Osteoblast (primary cell): ENCODE data around the gene EIF5AL1. TPM values are rescaled to one million over a fixed set of nuclear protein-coding genes. Genes with fewer than 3 reads are reported as not detected.
"Not testable (repeated sequence)": the region's sequence is repeated elsewhere in the genome, so short reads cannot be mapped to it uniquely, and the experiment has no call there.

Experiments used
- DNase-seq: peaks from one replicate; pipeline ENCODE4 v3.0.0; 2011; ENCODE audit warnings: low spot score, mixed read lengths; ENCODE audit not compliant: insufficient read length; ENCODE audit errors: missing footprints
- H2AFZ ChIP-seq: 2 replicates; pipeline ENCODE4 v1.6.0; 2011; ENCODE audit warnings: mild to moderate bottlenecking, low read length
- H3K27ac ChIP-seq: 2 replicates; pipeline ENCODE4 v1.5.1; 2011; ENCODE audit warnings: mild to moderate bottlenecking, low read depth, low read length, moderate library complexity
- H3K27me3 ChIP-seq: 2 replicates; pipeline ENCODE4 v1.6.0; 2012; ENCODE audit warnings: mild to moderate bottlenecking, control low read depth, inconsistent platforms, low read length, moderate library complexity; ENCODE audit not compliant: insufficient read depth
- H3K36me3 ChIP-seq: 2 replicates; pipeline ENCODE4 v1.5.1; 2011; ENCODE audit warnings: mild to moderate bottlenecking, low read length, control low read depth, moderate library complexity; ENCODE audit not compliant: insufficient read depth
- H3K4me1 ChIP-seq: 2 replicates; pipeline ENCODE4 v1.5.1; 2011; ENCODE audit warnings: mild to moderate bottlenecking, low read length, control low read depth, moderate library complexity; ENCODE audit not compliant: insufficient read depth
- H3K4me2 ChIP-seq: 2 replicates; pipeline ENCODE4 v1.6.0; 2011; ENCODE audit warnings: mild to moderate bottlenecking, low read length; ENCODE audit not compliant: insufficient read depth
- H3K4me3 ChIP-seq: fragments of 200-600 bp; sonication (generic); 3 replicates; pipeline ENCODE4 v1.5.1; 2012; ENCODE audit warnings: mild to moderate bottlenecking, low read length, inconsistent platforms; ENCODE audit not compliant: insufficient read depth
- H3K79me2 ChIP-seq: 2 replicates; pipeline ENCODE4 v1.6.0; 2012; ENCODE audit warnings: mild to moderate bottlenecking, low read length, control low read depth, inconsistent platforms; ENCODE audit not compliant: insufficient read depth
- H3K9me3 ChIP-seq: 2 replicates; pipeline ENCODE4 v1.5.1; 2011; ENCODE audit warnings: low read depth, low read length, control low read depth
- H4K20me1 ChIP-seq: 2 replicates; pipeline ENCODE4 v1.6.0; 2012; ENCODE audit warnings: mild to moderate bottlenecking, low read length, control low read depth; ENCODE audit not compliant: insufficient read depth
- total RNA-seq: library from RNA; depleted of rRNA; stranded (reverse); fragments of >200 nt; gene quantifications from 2 replicates; pipeline ENCODE4 v1.2.3, GENCODE V29; 2012
- TF ChIP-seq, protein P1 (sequence below): IDR thresholded peaks from 2 replicates; pipeline ENCODE4 v1.5.1; 2011; ENCODE audit warnings: mild to moderate bottlenecking, low read depth, low read length, moderate library complexity; ENCODE audit errors: extremely low read depth

EIF5AL1 gene
- total RNA-seq, 1 donor = 0.72 TPM

DNA sequence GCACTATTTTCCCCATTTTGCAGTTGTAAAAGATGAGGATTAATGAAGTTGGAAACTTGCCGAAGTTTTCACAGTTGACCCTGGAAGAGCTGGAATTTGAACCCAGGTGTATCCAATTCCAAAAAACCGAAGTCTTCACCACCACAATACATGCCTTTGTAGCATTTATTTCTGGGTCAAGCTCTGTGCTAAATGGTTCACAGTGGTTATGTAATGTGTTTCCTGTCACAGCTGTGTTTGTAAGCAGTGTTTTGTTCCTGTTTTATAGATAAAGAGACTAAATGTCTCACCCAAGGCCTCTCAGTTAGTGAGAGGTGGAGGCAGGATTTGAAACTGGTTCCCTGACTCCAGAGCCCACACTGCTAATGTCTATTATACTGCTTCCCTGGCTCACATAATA lies 30.3 kb downstream of the EIF5AL1 start:
- Histone ChIP-seq H3K4me1 (no peaks in the 10 kb centered on the region), H3K4me2 (no peak overlapping the region), H3K4me3 (no peak overlapping the region), H3K27me3 (peaks cover 11% of the 10 kb centered on the region), H3K36me3 (no peaks in the 10 kb centered on the region), H3K9me3 (no peaks in the 10 kb centered on the region), H3K79me2 (no peaks in the 10 kb centered on the region), H4K20me1 (no peaks in the 10 kb centered on the region), H2AFZ (no peak overlapping the region), H3K27ac (no peak overlapping the region)
- DNase-seq = no peak
- TF ChIP-seq, protein P1, sequence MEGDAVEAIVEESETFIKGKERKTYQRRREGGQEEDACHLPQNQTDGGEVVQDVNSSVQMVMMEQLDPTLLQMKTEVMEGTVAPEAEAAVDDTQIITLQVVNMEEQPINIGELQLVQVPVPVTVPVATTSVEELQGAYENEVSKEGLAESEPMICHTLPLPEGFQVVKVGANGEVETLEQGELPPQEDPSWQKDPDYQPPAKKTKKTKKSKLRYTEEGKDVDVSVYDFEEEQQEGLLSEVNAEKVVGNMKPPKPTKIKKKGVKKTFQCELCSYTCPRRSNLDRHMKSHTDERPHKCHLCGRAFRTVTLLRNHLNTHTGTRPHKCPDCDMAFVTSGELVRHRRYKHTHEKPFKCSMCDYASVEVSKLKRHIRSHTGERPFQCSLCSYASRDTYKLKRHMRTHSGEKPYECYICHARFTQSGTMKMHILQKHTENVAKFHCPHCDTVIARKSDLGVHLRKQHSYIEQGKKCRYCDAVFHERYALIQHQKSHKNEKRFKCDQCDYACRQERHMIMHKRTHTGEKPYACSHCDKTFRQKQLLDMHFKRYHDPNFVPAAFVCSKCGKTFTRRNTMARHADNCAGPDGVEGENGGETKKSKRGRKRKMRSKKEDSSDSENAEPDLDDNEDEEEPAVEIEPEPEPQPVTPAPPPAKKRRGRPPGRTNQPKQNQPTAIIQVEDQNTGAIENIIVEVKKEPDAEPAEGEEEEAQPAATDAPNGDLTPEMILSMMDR = no peak

DNA sequence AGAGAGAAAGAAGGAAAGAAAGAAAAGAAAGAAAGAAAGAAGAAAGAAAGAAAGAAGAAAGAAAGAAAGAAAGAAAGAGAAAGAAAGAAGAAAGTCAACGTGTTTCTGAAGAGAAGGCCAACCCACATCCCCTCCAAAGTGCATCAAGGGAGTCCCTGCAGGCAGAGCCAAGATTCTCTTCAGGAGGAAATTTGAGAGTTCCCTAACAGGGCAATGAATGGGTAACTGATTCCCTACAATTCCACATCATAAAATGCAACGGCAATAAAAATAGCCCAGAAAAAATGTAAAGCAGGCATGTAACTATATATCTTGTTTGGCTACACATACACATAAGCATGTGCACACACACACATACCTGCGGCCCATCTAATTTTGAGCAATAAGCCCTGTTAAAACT lies 32.1 kb downstream of the EIF5AL1 start:
- H3K79me2 ChIP-seq, H3K9me3 ChIP-seq, H2AFZ ChIP-seq, DNase-seq, H3K4me1 ChIP-seq, H3K4me3 ChIP-seq, H3K36me3 ChIP-seq, H3K4me2 ChIP-seq, H4K20me1 ChIP-seq, H3K27ac ChIP-seq: not testable (repeated sequence)
- peaks cover 23% of the 10 kb centered on the region for H3K27me3 ChIP-seq

DNA sequence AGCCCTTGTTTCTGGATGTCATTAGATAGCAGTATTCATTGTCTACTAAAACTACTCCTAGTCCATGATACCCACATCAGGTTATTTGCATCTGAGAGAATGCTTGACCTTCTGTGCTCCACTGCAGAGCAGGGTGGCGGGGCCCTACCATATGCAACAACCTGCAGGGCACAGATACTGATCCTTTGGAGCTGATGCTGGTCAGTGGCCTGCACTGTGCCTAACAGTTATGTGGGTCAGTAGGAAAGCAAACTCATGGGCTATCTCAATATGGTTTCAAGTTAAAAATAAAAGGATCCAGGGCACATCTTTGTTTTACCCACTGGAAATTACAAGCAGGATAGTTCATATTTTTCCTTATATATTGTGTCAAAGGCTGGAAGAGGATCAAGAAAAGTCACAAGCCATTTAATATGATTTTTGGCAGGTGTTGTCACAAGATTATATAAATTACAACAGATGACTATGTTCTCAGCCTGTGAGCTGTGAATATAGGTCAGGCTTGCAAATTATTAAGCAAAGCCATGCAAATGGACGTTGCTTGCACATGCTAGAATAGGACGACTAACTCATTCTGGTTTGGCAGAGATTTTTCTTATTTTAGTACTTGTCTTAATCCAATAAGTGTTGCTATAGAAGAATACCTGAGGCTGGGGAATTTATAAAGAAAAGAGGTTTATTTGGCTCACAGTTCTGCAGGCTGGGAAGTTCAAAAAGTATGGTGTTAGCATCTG lies 32.8 kb downstream of the EIF5AL1 start:
- H3K36me3 ChIP-seq, H2AFZ ChIP-seq, H3K4me1 ChIP-seq, H3K9me3 ChIP-seq, DNase-seq, H3K4me3 ChIP-seq, H4K20me1 ChIP-seq, H3K27ac ChIP-seq, H3K4me2 ChIP-seq, H3K79me2 ChIP-seq: not testable (repeated sequence)
- H3K27me3 ChIP-seq = peaks cover 23% of the 10 kb centered on the region

DNA sequence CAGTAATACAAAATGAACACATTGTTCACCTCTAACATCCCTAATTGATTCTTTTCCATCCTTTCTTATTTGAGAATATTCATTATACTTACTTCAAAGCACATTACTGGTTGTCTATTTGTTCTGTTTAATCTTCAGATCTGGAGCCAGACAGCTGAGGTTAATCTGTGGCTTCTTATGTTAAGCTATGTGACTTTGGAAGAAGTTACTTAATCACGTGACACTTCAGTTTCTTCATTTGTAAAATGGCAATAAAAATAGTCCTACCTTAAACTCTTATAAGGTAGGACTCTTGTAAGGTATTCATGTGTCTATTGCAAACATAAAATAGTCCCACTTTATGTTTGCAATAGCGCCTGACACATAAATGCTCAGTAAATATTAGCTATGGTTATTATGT lies 34.8 kb downstream of the EIF5AL1 start:
- H4K20me1 ChIP-seq, H3K36me3 ChIP-seq, H2AFZ ChIP-seq, DNase-seq, H3K4me3 ChIP-seq, H3K9me3 ChIP-seq, H3K79me2 ChIP-seq, H3K4me2 ChIP-seq, H3K27ac ChIP-seq, H3K4me1 ChIP-seq: not testable (repeated sequence)
- H3K27me3 ChIP-seq = peaks cover 31% of the 10 kb centered on the region

DNA sequence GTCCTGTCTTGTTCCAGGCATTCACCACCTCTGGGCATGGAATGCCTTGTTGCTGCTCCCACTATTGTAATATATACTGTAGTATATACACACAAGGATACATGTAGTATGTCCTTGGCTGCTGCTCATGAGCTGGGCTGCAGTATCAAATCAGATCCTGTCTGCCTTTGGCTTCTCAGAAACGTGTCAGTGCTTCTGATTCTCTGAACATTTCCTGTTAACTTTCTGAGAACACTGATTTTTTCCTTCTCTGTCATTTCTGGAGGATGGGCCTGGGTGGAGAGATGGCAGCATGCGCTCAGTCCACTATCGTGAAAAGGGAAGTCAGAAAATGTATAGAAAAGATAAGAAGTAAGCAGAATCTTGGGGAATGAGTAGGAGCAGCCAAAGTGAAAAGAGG lies 35.6 kb downstream of the EIF5AL1 start:
- Histone ChIP-seq H3K9me3 (no peaks in the 10 kb centered on the region), H3K27me3 (peaks cover 38% of the 10 kb centered on the region), H3K27ac (no peak overlapping the region), H4K20me1 (no peaks in the 10 kb centered on the region), H2AFZ (no peak overlapping the region), H3K4me2 (no peak overlapping the region), H3K79me2 (no peaks in the 10 kb centered on the region), H3K4me3 (no peak overlapping the region), H3K36me3 (no peaks in the 10 kb centered on the region), H3K4me1 (no peaks in the 10 kb centered on the region)
- TF ChIP-seq, protein P1 = no peak
- no peak for DNase-seq
